OCI-LY7 (cell line): Measurements from ENCODE around the gene CHRM3. TPM values are rescaled to one million over a fixed set of nuclear protein-coding genes. Genes with fewer than 3 reads are reported as not detected.

ENCODE experiments used
- BruUV-seq: library from RNA; stranded (reverse); fragments of 400-500 nt; replicated peaks from 2 replicates; lab custom pipeline; 2021; lab: Mats Ljungman, UMichigan
- CTCF ChIA-PET: fragments of 300-600 bp; sonication (Branson Sonifier 250); formaldehyde crosslinking; loops from one replicate; lab custom pipeline; 2022; ENCODE audit warnings: antibody characterized with exemption; ENCODE audit not compliant: unreplicated experiment; lab: Charles Lee
- POLR2A ChIA-PET: fragments of 300-600 bp; sonication (Branson Sonifier 250); formaldehyde crosslinking; loops from one replicate; lab custom pipeline; 2022; ENCODE audit warnings: antibody characterized with exemption; lab: Charles Lee
- DNase-seq: peaks from one replicate; pipeline ENCODE4 v3.0.0-alpha.2; 2015; ENCODE audit warnings: low spot score
- H2AFZ ChIP-seq: fragments of 200-600 bp; sonication (generic), shearing (Covaris generic); 2 replicates; pipeline ENCODE4 v1.6.1; 2014; ENCODE audit warnings: mild to moderate bottlenecking, antibody characterized with exemption, low read length, moderate library complexity
- H3K27ac ChIP-seq: fragments of 200-600 bp; sonication (generic); 2 replicates; pipeline ENCODE4 v1.5.1; 2014; ENCODE audit warnings: mixed run types, low read depth, mild to moderate bottlenecking, moderate library complexity, low read length, inconsistent platforms; ENCODE audit not compliant: poor library complexity, severe bottlenecking
- H3K36me3 ChIP-seq: fragments of 200-600 bp; sonication (generic); 2 replicates; pipeline ENCODE4 v1.6.1; 2014; ENCODE audit warnings: mild to moderate bottlenecking, antibody characterized with exemption, low read length, moderate library complexity, mixed read lengths; ENCODE audit not compliant: insufficient read depth
- H3K4me1 ChIP-seq: fragments of 200-600 bp; sonication (generic); 2 replicates; pipeline ENCODE4 v1.5.1; 2014; ENCODE audit warnings: mild to moderate bottlenecking, low read length; ENCODE audit not compliant: insufficient read depth, poor library complexity, severe bottlenecking
- H3K4me2 ChIP-seq: fragments of 200-600 bp; sonication (generic); 2 replicates; pipeline ENCODE4 v1.6.1; 2014; ENCODE audit warnings: mild to moderate bottlenecking, low read length
- H3K4me3 ChIP-seq: fragments of 200-600 bp; sonication (generic); 2 replicates; pipeline ENCODE4 v1.5.1; 2014; ENCODE audit warnings: mild to moderate bottlenecking, low read depth, low read length; ENCODE audit not compliant: poor library complexity, severe bottlenecking
- H3K79me2 ChIP-seq: fragments of 200-600 bp; sonication (generic); 2 replicates; pipeline ENCODE4 v1.6.1; 2016; ENCODE audit warnings: low read depth, mild to moderate bottlenecking, low read length, moderate library complexity, mixed read lengths; ENCODE audit not compliant: insufficient read depth
- H3K9me2 ChIP-seq: fragments of 200-600 bp; sonication (generic); 2 replicates; pipeline ENCODE4 v1.6.1; 2016; ENCODE audit warnings: mild to moderate bottlenecking, low read length, mixed read lengths; ENCODE audit not compliant: insufficient read depth
- H3K9me3 ChIP-seq: fragments of 200-600 bp; sonication (generic); 2 replicates; pipeline ENCODE4 v1.6.1; 2014; ENCODE audit warnings: mild to moderate bottlenecking, mixed run types, low read length, mixed read lengths
- H4K20me1 ChIP-seq: fragments of 200-600 bp; sonication (generic); 2 replicates; pipeline ENCODE4 v1.6.1; 2014; ENCODE audit warnings: mild to moderate bottlenecking, antibody characterized with exemption, low read length, moderate library complexity, mixed read lengths; ENCODE audit not compliant: insufficient read depth
- EZH2phosphoT487 ChIP-seq: fragments of 200-600 bp; sonication (generic); IDR thresholded peaks from 2 replicates; pipeline ENCODE4 v1.6.1; 2018; ENCODE audit warnings: low read depth, borderline replicate concordance, mild to moderate bottlenecking, mixed run types, antibody characterized with exemption, low read length, moderate library complexity, mixed read lengths
- intact Hi-C: fragments of 100-400 bp; cut with micrococcal nuclease; formaldehyde crosslinking; loops from one replicate; pipeline ENCODE4 v1.10.0; 2022; ENCODE audit not compliant: unreplicated experiment
- total RNA-seq, 2 experiments: library from RNA; depleted of rRNA in 1 of 2; stranded (reverse); fragments of >200 nt in 1 of 2; shearing (Covaris generic) in 1 of 2; gene quantifications; 2 replicates each; pipeline ENCODE4 v1.2.3, GENCODE V29; 2014 to 2022
- TF ChIP-seq, protein P1 (sequence below): fragments of 200-600 bp; sonication (generic); conservative IDR thresholded peaks from 2 replicates; pipeline ENCODE4 v1.5.1; 2014; ENCODE audit warnings: mild to moderate bottlenecking, antibody characterized with exemption, low read length, moderate library complexity, mixed read lengths

The CHRM3 gene
- total RNA-seq, 2 experiments from 2014 or later: 0.13 TPM; not detected in 1

GRCh38 chr1:239422818-239423217, 36.5 kb downstream of the CHRM3 start:
- Histone ChIP-seq H3K36me3 (no peaks in the 10 kb centered on the region), H3K27ac (no peak overlapping the region), H3K4me1 (no peaks in the 10 kb centered on the region), H2AFZ (no peak overlapping the region), H3K9me3 (no peaks in the 10 kb centered on the region), H3K9me2 (no peaks in the 10 kb centered on the region), H3K4me3 (no peak overlapping the region), H3K79me2 (no peaks in the 10 kb centered on the region), H4K20me1 (no peaks in the 10 kb centered on the region), H3K4me2 (no peak overlapping the region)
- no peak for DNase-seq
- intact Hi-C loops: no loop called here
- no TSS peak for BruUV-seq
- ChIA-PET CTCF (no interaction called here), POLR2A (no interaction called here)
- TF ChIP-seq EZH2phosphoT487: no peak
- TF ChIP-seq, protein P1, sequence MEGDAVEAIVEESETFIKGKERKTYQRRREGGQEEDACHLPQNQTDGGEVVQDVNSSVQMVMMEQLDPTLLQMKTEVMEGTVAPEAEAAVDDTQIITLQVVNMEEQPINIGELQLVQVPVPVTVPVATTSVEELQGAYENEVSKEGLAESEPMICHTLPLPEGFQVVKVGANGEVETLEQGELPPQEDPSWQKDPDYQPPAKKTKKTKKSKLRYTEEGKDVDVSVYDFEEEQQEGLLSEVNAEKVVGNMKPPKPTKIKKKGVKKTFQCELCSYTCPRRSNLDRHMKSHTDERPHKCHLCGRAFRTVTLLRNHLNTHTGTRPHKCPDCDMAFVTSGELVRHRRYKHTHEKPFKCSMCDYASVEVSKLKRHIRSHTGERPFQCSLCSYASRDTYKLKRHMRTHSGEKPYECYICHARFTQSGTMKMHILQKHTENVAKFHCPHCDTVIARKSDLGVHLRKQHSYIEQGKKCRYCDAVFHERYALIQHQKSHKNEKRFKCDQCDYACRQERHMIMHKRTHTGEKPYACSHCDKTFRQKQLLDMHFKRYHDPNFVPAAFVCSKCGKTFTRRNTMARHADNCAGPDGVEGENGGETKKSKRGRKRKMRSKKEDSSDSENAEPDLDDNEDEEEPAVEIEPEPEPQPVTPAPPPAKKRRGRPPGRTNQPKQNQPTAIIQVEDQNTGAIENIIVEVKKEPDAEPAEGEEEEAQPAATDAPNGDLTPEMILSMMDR: no peak

- no peaks in the 10 kb centered on the region for H3K9me2 ChIP-seq
- no peak for DNase-seq
- H3K4me3 ChIP-seq: no peak overlapping the region
- H3K9me3 ChIP-seq: no peaks in the 10 kb centered on the region
- BruUV-seq: no TSS peak
- H3K27ac ChIP-seq: no peak overlapping the region
- TF ChIP-seq, protein P1: no peak
- no peak for TF ChIP-seq EZH2phosphoT487
- POLR2A ChIA-PET: interaction anchor here (0.6 kb wide), 1 partner anchor 1879 kb away, joined by 3 read pairs; no protein-coding TSS in a partner anchor
- H2AFZ ChIP-seq: no peak overlapping the region
- no peaks in the 10 kb centered on the region for H4K20me1 ChIP-seq
- H3K36me3 ChIP-seq: no peaks in the 10 kb centered on the region
- H3K4me1 ChIP-seq: no peaks in the 10 kb centered on the region
- CTCF ChIA-PET: no interaction called here
- intact Hi-C loops: no loop called here
- H3K4me2 ChIP-seq: no peak overlapping the region
- H3K79me2 ChIP-seq: no peaks in the 10 kb centered on the region
These were observed 40.6 kb downstream of the CHRM3 start for GRCh38 chr1:239426821-239427475.

DNA sequence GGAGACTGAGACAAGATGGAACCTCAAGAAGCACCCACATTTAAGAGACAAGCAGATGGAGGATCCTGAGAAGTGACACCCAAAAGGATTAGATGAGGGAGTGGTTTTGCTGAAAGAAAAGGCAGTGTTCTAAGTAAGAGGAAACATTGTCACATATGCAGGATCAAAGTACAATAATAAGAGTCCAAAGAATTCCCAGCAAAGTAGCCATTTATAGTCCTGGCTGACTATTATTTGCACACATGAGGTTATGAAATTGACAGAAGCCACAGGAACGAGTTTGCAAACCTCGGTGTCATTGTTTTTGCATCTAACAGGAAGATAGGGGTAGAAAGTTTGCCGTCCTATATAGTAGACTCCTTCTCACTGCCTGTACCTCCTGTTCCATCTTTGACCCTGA, 41.3 kb downstream of the CHRM3 start:
- TF ChIP-seq EZH2phosphoT487: no peak
- TF ChIP-seq, protein P1: no peak
- POLR2A ChIA-PET: no interaction called here
- Histone ChIP-seq H3K4me1 (no peaks in the 10 kb centered on the region), H3K4me2 (no peak overlapping the region), H3K79me2 (no peaks in the 10 kb centered on the region), H3K4me3 (no peak overlapping the region), H2AFZ (no peak overlapping the region), H3K9me3 (no peaks in the 10 kb centered on the region), H4K20me1 (no peaks in the 10 kb centered on the region), H3K9me2 (no peaks in the 10 kb centered on the region), H3K36me3 (no peaks in the 10 kb centered on the region), H3K27ac (no peak overlapping the region)
- intact Hi-C loops: no loop called here
- CTCF ChIA-PET: no interaction called here
- no TSS peak for BruUV-seq
- no peak for DNase-seq
